ENCODE data around the gene SLC25A38.
"Not testable (repeated sequence)": the region's sequence is repeated elsewhere in the genome, so short reads cannot be mapped to it uniquely, and the experiment has no call there.

Gene SLC25A38

GRCh38 chr3:39407773-39408492 is 24.8 kb downstream of the SLC25A38 start:
- no peak for DNase-seq (ENCODE audit: low read depth)

GRCh38 chr3:39408493-39409372 is 25.6 kb downstream of the SLC25A38 start:
- DNase-seq (ENCODE audit: low read depth), result no peak

GRCh38 chr3:39409514-39410136 is 26.5 kb downstream of the SLC25A38 start:
- no peak for DNase-seq (ENCODE audit: low read depth)

DNA sequence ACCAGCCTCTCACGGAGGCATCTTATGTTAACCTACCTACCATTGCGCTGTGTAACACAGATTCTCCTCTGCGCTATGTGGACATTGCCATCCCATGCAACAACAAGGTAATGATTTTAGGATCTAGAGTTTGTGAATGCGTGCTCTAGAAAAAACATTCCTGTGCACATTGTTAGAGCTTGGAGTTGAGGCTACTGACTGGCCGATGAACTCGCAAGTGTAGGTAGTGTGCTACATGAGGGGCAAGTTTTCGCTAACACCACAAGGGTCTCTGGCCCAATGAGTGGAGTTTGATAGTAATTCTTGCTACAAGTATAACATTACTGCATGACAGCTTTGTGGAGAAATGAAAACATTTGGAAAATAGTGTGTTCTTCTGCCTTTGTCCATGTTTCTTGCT is 27.7 kb downstream of the SLC25A38 start:
- DNase-seq (ENCODE audit: low read depth), result no peak

DNA sequence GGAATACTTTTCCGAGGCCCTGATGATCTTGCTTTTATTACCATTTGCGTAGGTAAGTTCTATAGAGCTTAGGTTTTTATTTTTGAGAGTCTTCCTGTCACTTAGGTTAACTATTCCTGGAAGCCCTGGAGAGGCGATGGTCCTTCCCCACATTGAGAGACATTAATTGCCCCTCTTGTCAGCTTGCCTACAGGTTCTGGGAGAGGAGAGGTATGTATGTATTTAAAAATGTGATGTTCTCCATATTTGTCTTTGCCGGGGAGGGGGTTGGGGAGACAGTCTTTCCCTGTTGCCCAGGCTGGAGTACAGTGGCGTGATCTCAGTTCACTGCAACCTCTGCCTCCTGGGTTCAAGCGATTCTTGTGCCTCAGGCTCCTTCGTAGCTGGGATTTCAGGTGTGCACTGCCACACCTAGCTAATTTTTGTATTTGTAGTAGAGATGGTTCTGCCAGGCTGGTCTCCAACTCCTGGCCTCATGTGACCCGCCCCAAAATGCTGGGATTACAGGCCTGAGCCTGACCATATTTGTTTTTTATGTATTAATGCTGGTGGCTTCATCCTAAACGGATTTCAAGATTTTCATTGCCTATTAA is 29.6 kb downstream of the SLC25A38 start:
- no peak for DNase-seq (ENCODE audit: low read depth)

- DNase-seq (ENCODE audit: low read depth), result no peak
Measured at GRCh38 chr3:39413691-39414420, 30.7 kb downstream of the SLC25A38 start.

DNA sequence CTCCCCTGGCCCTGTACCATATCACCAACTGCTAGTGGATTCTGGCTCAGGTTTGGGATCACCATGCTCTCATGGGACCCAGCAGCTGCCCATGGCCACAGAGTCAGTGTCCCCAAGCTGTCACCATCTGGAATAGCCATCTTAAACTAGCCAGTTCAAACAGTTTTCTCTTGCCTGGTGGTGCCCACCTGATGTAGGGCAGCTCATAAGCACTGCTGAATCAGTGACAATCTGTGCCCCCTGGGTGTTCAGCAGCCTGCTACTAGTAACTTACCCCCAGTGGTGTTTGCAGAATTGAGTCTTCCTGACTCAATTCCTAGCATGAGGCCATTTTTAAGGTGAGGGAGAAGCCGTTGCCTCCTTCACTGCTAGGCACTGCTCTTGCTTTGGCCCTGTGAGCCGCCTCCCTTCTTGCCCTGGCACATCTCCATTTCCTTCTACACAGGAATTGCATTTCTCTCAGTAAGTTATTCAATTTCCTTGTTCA is 31.3 kb downstream of the SLC25A38 start:
- DNase-seq (ENCODE audit: low read depth), result no peak

- not testable (repeated sequence) for DNase-seq (ENCODE audit: low read depth)
Measured at GRCh38 chr3:39415302-39415701, 32.1 kb downstream of the SLC25A38 start.

GRCh38 chr3:39415983-39416382 is 32.8 kb downstream of the SLC25A38 start:
- no peak for DNase-seq (ENCODE audit: low read depth)

DNA sequence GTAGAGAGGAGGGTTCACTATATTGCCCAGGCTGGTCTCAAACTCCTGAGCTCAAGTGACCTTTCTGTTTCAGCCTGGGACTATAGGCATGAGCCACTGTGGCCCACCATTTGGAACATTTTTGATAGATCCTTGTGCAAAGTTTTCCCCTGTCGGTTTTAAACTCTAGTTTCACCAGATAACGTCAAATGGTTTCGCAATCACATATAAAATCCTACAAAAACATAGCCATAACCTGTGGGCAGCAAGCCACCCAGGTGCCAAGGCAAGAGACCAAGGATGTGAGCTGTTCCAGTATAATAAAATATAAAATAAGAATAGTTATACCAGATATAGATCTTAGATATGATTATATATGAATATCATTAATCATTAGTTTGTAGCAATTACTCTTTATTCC is 33.8 kb downstream of the SLC25A38 start:
- not testable (repeated sequence) for DNase-seq (ENCODE audit: low read depth)

- not testable (repeated sequence) for DNase-seq (ENCODE audit: low read depth)
Measured at GRCh38 chr3:39418556-39419225, 35.5 kb downstream of the SLC25A38 start.

GRCh38 chr3:39419742-39420315 is 36.7 kb downstream of the SLC25A38 start:
- DNase-seq (ENCODE audit: low read depth), result no peak

GRCh38 chr3:39420543-39420942 is 37.4 kb downstream of the SLC25A38 start:
- no peak for DNase-seq (ENCODE audit: low read depth)

DNA sequence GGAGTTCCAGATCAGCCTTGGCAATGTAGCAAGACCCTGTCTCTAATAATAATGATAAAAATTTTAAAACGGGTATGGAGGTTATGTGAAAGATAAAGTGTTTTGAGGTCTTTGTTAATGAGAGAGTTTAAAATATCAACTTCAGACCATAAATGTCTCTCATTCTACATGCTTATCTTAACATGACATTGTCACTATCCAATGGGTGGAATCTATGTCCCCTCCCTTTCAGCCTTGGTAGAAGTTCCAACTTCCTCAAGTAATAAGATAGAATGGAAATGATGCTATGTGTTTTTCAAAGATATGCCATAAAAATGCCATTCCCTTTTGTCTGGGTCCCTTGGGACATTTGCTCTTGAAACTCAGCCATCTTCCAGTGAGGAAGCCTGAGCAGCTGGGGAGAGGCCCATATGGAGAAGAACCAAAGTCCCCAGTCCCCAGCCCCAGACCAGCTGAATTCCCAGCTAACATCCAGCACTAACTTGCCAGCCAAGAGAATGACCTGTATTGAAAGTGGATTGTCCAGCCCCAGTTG is 40.3 kb downstream of the SLC25A38 start:
- no peak for DNase-seq (ENCODE audit: low read depth)

DNA sequence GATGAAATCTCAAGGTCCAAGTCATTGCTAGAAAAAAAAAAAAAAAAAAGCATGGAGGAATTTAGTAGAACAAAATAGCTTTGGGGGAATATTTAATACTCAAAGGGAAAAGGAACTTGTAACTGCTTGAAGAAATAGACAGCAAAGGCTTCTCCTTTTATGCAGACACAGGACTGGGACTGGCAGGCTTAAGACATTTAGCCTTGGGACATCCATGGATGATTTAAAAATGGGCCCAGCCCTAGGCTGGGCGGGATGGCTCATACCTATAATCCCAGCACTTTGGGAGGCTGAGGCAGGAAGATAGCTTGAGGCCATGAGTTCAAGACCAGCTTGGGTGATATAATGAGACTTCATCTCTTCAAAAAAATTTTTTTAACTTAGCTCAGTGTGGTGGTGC is 43.1 kb downstream of the SLC25A38 start:
- DNase-seq (ENCODE audit: low read depth), result no peak

- DNase-seq (ENCODE audit: low read depth), result no peak
Measured at GRCh38 chr3:39427506-39427905, 44.3 kb downstream of the SLC25A38 start.

DNA sequence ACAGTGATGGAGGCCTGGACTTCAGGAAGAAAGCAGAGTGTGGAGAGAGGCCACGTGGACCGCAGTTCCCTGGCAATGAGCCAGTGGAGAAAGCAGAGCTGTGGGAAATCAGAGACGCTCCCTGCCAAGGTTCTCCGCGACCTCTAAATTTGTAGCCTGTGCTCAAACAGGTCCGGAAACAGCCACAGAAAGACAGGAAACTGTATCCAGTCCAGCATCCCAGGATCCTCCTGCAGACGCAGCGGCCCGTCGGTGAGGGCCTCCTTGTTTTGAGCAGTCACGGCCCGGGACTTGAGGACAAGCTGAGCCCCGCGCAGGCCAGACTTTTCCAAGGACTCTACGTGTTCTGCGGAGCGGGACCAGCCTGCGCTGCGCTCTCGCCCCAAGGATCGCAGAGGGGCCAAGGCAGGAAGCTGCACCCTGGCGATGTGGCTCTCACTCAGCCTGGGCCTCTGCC is 45.6 kb downstream of the SLC25A38 start:
- no peak for DNase-seq (ENCODE audit: low read depth)

- no peak for DNase-seq (ENCODE audit: low read depth)
Measured at GRCh38 chr3:39429466-39429865, 46.3 kb downstream of the SLC25A38 start.

DNA sequence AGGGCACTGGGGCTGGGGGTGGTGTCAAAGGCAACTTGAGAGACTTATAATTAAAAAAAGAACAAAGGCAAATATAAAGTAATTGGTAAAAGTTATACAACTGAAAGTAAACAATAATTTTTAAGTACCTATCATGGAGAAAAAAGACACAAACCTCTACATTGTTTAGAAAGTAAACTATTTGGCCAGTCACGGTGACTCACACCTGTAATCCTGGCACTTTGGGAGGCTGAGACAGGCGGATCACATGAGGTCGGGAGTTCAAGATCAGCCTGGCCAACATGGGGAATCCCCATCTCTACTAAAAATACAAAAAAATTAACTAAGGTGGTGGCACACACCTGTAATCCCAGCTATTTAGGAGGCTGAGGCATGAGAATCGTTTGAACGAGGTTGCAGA is 49.2 kb downstream of the SLC25A38 start:
- no peak for DNase-seq (ENCODE audit: low read depth)

DNA sequence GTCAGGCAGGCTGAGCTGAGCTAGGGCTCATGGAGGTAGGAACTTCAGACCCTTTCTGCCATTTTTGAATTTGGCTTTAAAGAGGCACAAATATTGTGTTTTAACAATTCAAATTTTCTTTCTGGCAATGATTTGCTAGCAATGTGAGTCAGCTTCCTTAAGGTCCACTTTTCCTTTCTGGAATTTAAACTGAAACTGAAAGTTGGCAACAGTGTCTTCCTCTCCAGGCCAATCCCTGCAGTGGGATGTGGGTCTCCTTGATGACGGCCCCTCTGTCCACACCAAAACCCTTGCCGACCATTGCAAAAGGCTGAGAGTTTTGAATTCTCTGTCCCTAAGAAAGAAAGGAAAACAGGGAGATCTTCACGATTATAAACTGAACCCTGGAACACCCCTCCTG is 50.5 kb downstream of the SLC25A38 start:
- no peak for DNase-seq (ENCODE audit: low read depth)

All from fibroblast of the conjunctiva (primary cell).